HepG2 (cell line): ENCODE data around the gene OVAAL. TPM values are rescaled to one million over a fixed set of nuclear protein-coding genes. Genes with fewer than 3 reads are reported as not detected.

Experiments used
- PPARG ChIP-seq: conservative IDR thresholded peaks from 2 replicates; pipeline ENCODE4 v1.6.1; 2016; ENCODE audit warnings: missing biosample characterization, missing genetic modification reagents
- polyA plus RNA-seq, 8 experiments: library from polyadenylated mRNA; depleted of rRNA in 3 of 8; stranded (reverse) in 7 of 8; unstranded in 1 of 8; fragments of >200 nt; fragmentation: Illumina TruSeq in 4 of 8; extraction: Trizol in 4 of 8; gene quantifications; 2 replicates each; pipeline versions ENCODE4 v1.2.1 to v1.2.3, GENCODE V29; 2011 to 2016; ENCODE audit warnings: low read depth in 4 of 8, missing spikeins in 1 of 8, mixed read lengths in 1 of 8; ENCODE audit not compliant: insufficient read depth in 1 of 8
- small RNA-seq, 3 experiments: library from RNA; depleted of rRNA; stranded (forward); fragments of <200 nt; gene quantifications; one replicate each; pipeline ENCODE3, GENCODE V24; 2012; ENCODE audit warnings: low read depth in 2 of 3, low replicate concordance in 1 of 3; ENCODE audit not compliant: insufficient read length in 3 of 3, insufficient read depth in 2 of 3
- total RNA-seq, 5 experiments: library from RNA; depleted of rRNA; stranded (reverse); fragments of >200 nt; fragmentation: Illumina TruSeq; extraction: Trizol; gene quantifications; 2 replicates each; pipeline ENCODE4 v1.2.3, GENCODE V29; 2016; ENCODE audit warnings: low read depth in 1 of 5

Gene OVAAL
- total and polyA plus RNA-seq, 2 of the 13 experiments (the other 11 are each of a cell fraction or from before 2014, with no cell fraction given), result 0.04 TPM; not detected in 1

- no peak for TF ChIP-seq PPARG (CRISPR knock-in tag)
Measured at GRCh38 chr1:180615493-180616290, 56.9 kb downstream of the OVAAL start (continued).

Small RNA genes within 50 kb of the gene (small RNA-seq; reads per million reads assigned to genes)
- 0 reads per million in 3 experiments for gene RF00019

Other genes with a start within 250 kb of the OVAAL start
- 40.3 and 47.2 TPM in 2 replicates for gene ACBD6, start 56.4 kb upstream of the OVAAL start, total RNA-seq (2016; rRNA removed; fragmentation: Illumina TruSeq; extraction: Trizol)
- 33.5 and 34.6 TPM in 2 replicates for gene ACBD6, start 56.4 kb upstream of the OVAAL start, polyA plus RNA-seq (2011; rRNA removed)
- gene XPR1, start 73.1 kb downstream of the OVAAL start, total RNA-seq (2016; rRNA removed; fragmentation: Illumina TruSeq; extraction: Trizol), result 23.6 and 24.2 TPM in 2 replicates
- gene XPR1, start 73.1 kb downstream of the OVAAL start, polyA plus RNA-seq (2011; rRNA removed), result 14.8 and 22.3 TPM in 2 replicates